Lower leg skin (tissue), 3 donors: Measurements from ENCODE around the gene DNASE1L3.

ENCODE experiments used
- CTCF ChIP-seq, 3 donors: fragments of 450-650 bp; IDR thresholded peaks; one replicate each; pipeline ENCODE4 v1.5.1; 2016; ENCODE audit warnings: antibody characterized with exemption in 3 of 3, mild to moderate bottlenecking in 3 of 3, moderate library complexity in 2 of 3
- POLR2A ChIP-seq, 2 donors: fragments of 450-650 bp; IDR thresholded peaks; one replicate each; pipeline ENCODE4 v1.6.1; 2016 to 2017; ENCODE audit warnings: antibody characterized with exemption in 2 of 2, mild to moderate bottlenecking in 1 of 2, moderate library complexity in 1 of 2

DNA sequence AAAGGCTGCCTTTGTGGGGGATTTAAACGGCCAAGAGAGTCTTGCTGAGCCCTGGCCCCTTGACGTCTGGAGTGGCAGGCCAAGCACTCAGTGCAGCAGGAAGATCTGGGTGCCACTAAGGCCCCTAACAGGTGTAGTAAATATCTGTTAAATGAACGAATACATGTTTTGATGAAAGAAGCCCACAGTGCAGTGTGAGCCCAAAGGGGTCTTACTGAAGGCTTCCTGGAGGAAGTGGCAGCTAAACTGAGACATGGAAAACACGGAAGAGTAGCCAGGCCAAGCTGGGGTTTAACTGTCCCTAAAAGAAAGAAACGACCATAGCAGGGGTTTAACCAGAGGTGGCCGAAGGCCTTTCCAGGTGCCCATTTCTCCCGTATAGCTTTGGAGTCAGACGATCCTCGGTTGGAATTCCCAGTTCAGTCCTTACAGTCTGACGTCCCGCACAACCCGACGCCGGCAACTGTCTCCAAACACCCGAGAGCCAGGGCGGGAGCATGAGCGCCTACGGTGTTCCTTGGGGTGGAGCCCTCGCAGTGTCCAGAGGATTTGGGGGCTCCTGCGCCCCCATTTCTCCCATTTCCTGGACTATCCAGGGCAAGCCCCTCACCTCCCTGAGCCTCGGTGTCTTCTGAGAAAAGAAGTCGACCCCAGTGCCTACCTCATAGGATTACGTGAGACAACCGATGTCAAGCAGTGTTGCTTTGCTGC, 25.9 kb upstream of the DNASE1L3 start:
- no peak for TF ChIP-seq CTCF (IDR thresholded peaks at IDR 0.05)
- no peak for TF ChIP-seq POLR2A (IDR thresholded peaks at IDR 0.05)
